ENCODE data around the gene FARP1.

DNA sequence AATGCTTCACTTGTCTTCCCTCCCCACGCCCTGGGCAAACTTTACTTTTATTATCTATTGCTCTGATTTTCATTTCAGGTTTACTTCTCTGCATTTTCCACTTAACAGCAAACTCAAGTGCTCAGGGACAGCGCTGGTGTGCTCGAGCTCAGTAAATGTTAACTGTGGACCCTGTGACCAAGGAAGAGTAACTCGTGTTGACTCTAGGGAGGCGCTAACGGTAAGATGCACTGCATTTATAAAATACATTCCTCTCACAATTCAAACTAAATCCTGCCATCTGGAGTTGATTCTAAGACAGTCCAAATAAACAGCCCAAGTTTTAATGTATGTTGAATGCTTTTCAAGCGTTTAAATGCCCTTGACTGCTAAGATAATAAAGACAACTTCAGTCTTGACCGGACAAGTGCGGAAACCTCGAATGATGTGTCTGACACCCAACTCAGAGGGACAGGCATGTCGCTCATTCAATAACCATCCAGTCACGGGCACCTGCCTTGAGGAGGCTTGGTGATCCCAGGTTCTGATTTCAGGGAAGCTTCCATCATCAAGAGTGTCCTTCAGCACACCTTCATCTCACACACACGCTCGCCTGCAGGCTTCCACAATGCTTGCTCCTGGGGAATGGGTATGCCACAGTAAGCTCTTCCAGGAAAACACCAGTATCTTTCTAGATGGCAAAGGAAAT is 340.9 kb downstream of the FARP1 start:
- TF ChIP-seq, protein P1, sequence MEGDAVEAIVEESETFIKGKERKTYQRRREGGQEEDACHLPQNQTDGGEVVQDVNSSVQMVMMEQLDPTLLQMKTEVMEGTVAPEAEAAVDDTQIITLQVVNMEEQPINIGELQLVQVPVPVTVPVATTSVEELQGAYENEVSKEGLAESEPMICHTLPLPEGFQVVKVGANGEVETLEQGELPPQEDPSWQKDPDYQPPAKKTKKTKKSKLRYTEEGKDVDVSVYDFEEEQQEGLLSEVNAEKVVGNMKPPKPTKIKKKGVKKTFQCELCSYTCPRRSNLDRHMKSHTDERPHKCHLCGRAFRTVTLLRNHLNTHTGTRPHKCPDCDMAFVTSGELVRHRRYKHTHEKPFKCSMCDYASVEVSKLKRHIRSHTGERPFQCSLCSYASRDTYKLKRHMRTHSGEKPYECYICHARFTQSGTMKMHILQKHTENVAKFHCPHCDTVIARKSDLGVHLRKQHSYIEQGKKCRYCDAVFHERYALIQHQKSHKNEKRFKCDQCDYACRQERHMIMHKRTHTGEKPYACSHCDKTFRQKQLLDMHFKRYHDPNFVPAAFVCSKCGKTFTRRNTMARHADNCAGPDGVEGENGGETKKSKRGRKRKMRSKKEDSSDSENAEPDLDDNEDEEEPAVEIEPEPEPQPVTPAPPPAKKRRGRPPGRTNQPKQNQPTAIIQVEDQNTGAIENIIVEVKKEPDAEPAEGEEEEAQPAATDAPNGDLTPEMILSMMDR (IDR thresholded peaks at IDR 0.05): no peak
- no peak for TF ChIP-seq POLR2A (IDR thresholded peaks at IDR 0.05)

All from sigmoid colon (tissue), 3 donors.